Lower lobe of right lung (tissue), 2 donors: Measurements from ENCODE around the gene PEX13. TPM values are rescaled to one million over a fixed set of nuclear protein-coding genes. Genes with fewer than 3 reads are reported as not detected.
A peak's percentile ranks its signal among the peaks of the same experiment; 100 is the strongest.

ENCODE experiments used
- ATAC-seq, 2 donors: fragments of 200-7000 bp; cut with Tn5 transposase; one replicate each; pipeline ENCODE4 v1.9.1; 2020 to 2022; ENCODE audit warnings: mild to moderate bottlenecking in 2 of 2, moderate library complexity in 2 of 2
- DNase-seq: peaks from one replicate; pipeline ENCODE4 v3.0.0-alpha.2; 2020
- H3K27ac ChIP-seq: fragments of 200-600 bp; one replicate; pipeline ENCODE4 v1.8.0; 2022
- H3K27me3 ChIP-seq: fragments of 200-600 bp; one replicate; pipeline ENCODE4 v1.8.0; 2022; ENCODE audit warnings: low read depth
- H3K36me3 ChIP-seq: fragments of 200-600 bp; one replicate; pipeline ENCODE4 v1.8.0; 2022; ENCODE audit warnings: mild to moderate bottlenecking
- H3K4me1 ChIP-seq: fragments of 200-600 bp; one replicate; pipeline ENCODE4 v1.8.0; 2022
- H3K4me3 ChIP-seq: fragments of 200-600 bp; one replicate; pipeline ENCODE4 v1.8.0; 2022; ENCODE audit warnings: mild to moderate bottlenecking
- H3K9me3 ChIP-seq: fragments of 200-600 bp; one replicate; pipeline ENCODE4 v1.8.0; 2022
- CTCF ChIP-seq: fragments of 200-600 bp; IDR thresholded peaks from one replicate; pipeline ENCODE4 v1.8.0; 2022; ENCODE audit warnings: antibody characterized with exemption, mild to moderate bottlenecking
- intact Hi-C: fragments of 100-400 bp; cut with DNase I; formaldehyde crosslinking; loops from one replicate; pipeline ENCODE4 v1.11.0; 2022
- long read RNA-seq: library from polyadenylated mRNA; unstranded; transcript quantifications from one replicate; pipeline ENCODE4 v2.0.0, GENCODE V29; 2021
- total RNA-seq: library from RNA; stranded (reverse); fragmentation: NEBNext Ultra II Directional; extraction: Animal tissue kit (Norgen Biotek cat#: 25700); gene quantifications from one replicate; pipeline ENCODE4 v1.2.1, GENCODE V29; 2021
- donor health status: DM: no; HTN: yes; CAD: no; lungs with severe emphysema.

PEX13 gene
- total RNA-seq, result 25.8 TPM
- long read RNA-seq, full-length matches to known transcripts, result 15 of 21 reads
- long read RNA-seq, partial matches to known transcripts, result 2 of 21 reads
- long read RNA-seq, other reads (novel, unspliced or antisense), result 4 of 21 reads

GRCh38 chr2:61017556-61018317 lies at the start of gene PEX13, which contains the start of gene PUS10:
TSS of gene PEX13 (plus strand) at chr2:61017720. CDS start at chr2:61017760, 40 bp downstream.
TSS of gene PUS10 (minus strand) at chr2:61018255. CDS start at chr2:61011890, 6,365 bp downstream.
- Histone ChIP-seq H3K4me1 (peaks cover 32% of the 10 kb centered on the region), H3K9me3 (no peaks in the 10 kb centered on the region), H3K4me3 (peak within 1 kb of the TSS; percentile 91), H3K36me3 (no peaks in the 10 kb centered on the region), H3K27me3 (no peaks in the 10 kb centered on the region), H3K27ac (peak within 1 kb of the TSS; percentile 88)
- no peak for TF ChIP-seq CTCF
- peak; percentile 86 for DNase-seq
- intact Hi-C loops, result no loop called here
- ATAC-seq, result peak; percentile 94 to 95

GRCh38 chr2:60972889-60973656 lies 44.4 kb upstream of the PEX13 start:
- intact Hi-C loops, result no loop called here

GRCh38 chr2:60973705-60974104 lies 43.8 kb upstream of the PEX13 start:
- DNase-seq (no peak), ATAC-seq (no peak)
- intact Hi-C loops, result no loop called here
- TF ChIP-seq CTCF, result no peak
- no peaks in the 10 kb centered on the region for H3K27me3 ChIP-seq
- H3K4me3 ChIP-seq, result no peak overlapping the region
- H3K36me3 ChIP-seq, result no peaks in the 10 kb centered on the region
- no peaks in the 10 kb centered on the region for H3K9me3 ChIP-seq
- H3K27ac ChIP-seq, result no peak overlapping the region
- no peaks in the 10 kb centered on the region for H3K4me1 ChIP-seq

More at GRCh38 chr2:60972889-60973656, 44.4 kb upstream of the PEX13 start:
- ATAC-seq, result peak; percentile 28 to 38
- DNase-seq, result no peak
- H3K4me3 ChIP-seq, result no peak overlapping the region
- no peaks in the 10 kb centered on the region for H3K27me3 ChIP-seq
- no peak overlapping the region for H3K27ac ChIP-seq
- TF ChIP-seq CTCF, result no peak
- no peaks in the 10 kb centered on the region for H3K4me1 ChIP-seq
- H3K36me3 ChIP-seq, result no peaks in the 10 kb centered on the region
- no peaks in the 10 kb centered on the region for H3K9me3 ChIP-seq

GRCh38 chr2:60974652-60975051 lies 42.9 kb upstream of the PEX13 start:
- TF ChIP-seq CTCF, result no peak
- no peaks in the 10 kb centered on the region for H3K36me3 ChIP-seq
- intact Hi-C loops, result no loop called here
- DNase-seq, result no peak
- no peaks in the 10 kb centered on the region for H3K27me3 ChIP-seq
- ATAC-seq, result no peak
- no peak overlapping the region for H3K27ac ChIP-seq
- H3K9me3 ChIP-seq, result no peaks in the 10 kb centered on the region
- H3K4me1 ChIP-seq, result no peaks in the 10 kb centered on the region
- H3K4me3 ChIP-seq, result no peak overlapping the region

GRCh38 chr2:60976256-60976850 lies 41.2 kb upstream of the PEX13 start:
- peak in 1 of 2 donors; percentile 35 for ATAC-seq

More at GRCh38 chr2:60976256-60976850, 41.2 kb upstream of the PEX13 start:
- intact Hi-C loops, result no loop called here
- Histone ChIP-seq H3K27ac (no peak overlapping the region), H3K36me3 (no peaks in the 10 kb centered on the region), H3K4me1 (no peaks in the 10 kb centered on the region), H3K9me3 (no peaks in the 10 kb centered on the region), H3K27me3 (no peaks in the 10 kb centered on the region), H3K4me3 (no peak overlapping the region)
- TF ChIP-seq CTCF, result no peak
- no peak for DNase-seq
